HCEC 1CT (cell line): ENCODE results near the gene ATP6V1F.
A peak's percentile ranks its signal among the peaks of the same experiment; 100 is the strongest.

ENCODE experiments used
- DNase-seq: peaks from one replicate; pipeline ENCODE4 v3.0.0-alpha.2; 2017

Gene ATP6V1F

GRCh38 chr7:128849804-128850490, 12.7 kb upstream of the ATP6V1F start:
- no peak for DNase-seq

- DNase-seq: no peak
Observed at GRCh38 chr7:128852537-128853254, 10.0 kb upstream of the ATP6V1F start.

- DNase-seq: no peak
Observed at GRCh38 chr7:128853799-128854198, 8.9 kb upstream of the ATP6V1F start.

- DNase-seq: no peak
Observed at GRCh38 chr7:128854396-128854795, 8.3 kb upstream of the ATP6V1F start.

- DNase-seq: no peak
Observed at GRCh38 chr7:128855559-128855958, 7.1 kb upstream of the ATP6V1F start.

GRCh38 chr7:128856001-128856718, 6.5 kb upstream of the ATP6V1F start:
- DNase-seq: no peak

GRCh38 chr7:128858380-128859231, 4.0 kb upstream of the ATP6V1F start:
- DNase-seq: no peak

- no peak for DNase-seq
Observed at GRCh38 chr7:128859232-128860157, 3.2 kb upstream of the ATP6V1F start.

GRCh38 chr7:128860158-128861073, 2.2 kb upstream of the ATP6V1F start:
- no peak for DNase-seq

GRCh38 chr7:128861957-128862570, 592 bp upstream of the ATP6V1F start:
- no peak for DNase-seq

GRCh38 chr7:128863433-128863989, 855 bp downstream of the ATP6V1F start:
- peak; percentile 64 for DNase-seq

- no peak for DNase-seq
Observed at GRCh38 chr7:128865303-128865702, 2.6 kb downstream of the ATP6V1F start.

GRCh38 chr7:128865996-128866877, 3.6 kb downstream of the ATP6V1F start:
- no peak for DNase-seq

GRCh38 chr7:128867241-128867640, 4.6 kb downstream of the ATP6V1F start:
- DNase-seq: no peak

GRCh38 chr7:128867842-128868623, 5.4 kb downstream of the ATP6V1F start:
- DNase-seq: no peak

- no peak for DNase-seq
Observed at GRCh38 chr7:128868624-128869137, 6.0 kb downstream of the ATP6V1F start.

- peak; percentile 24 for DNase-seq
Observed at GRCh38 chr7:128869138-128869943, 6.7 kb downstream of the ATP6V1F start.
